ENCODE data around the gene ZNF516.

GRCh38 chr18:76371301-76372203, 123.5 kb downstream of the ZNF516 start:
- TF ChIP-seq CTCF (tag by site-specific recombination; IDR thresholded peaks at IDR 0.05) (no peak), REST (tag by site-specific recombination; IDR thresholded peaks at IDR 0.05) (no peak), ZNF184 (tag by site-specific recombination; IDR thresholded peaks at IDR 0.05) (no peak), YY1 (tag by site-specific recombination; IDR thresholded peaks at IDR 0.05) (no peak), ZNF555 (tag by site-specific recombination; conservative IDR thresholded peaks at IDR 0.05) (no peak)

Data from HEK293 (cell line).